ENCODE results near the gene ZNF534. TPM values are rescaled to one million over a fixed set of nuclear protein-coding genes. Genes with fewer than 3 reads are reported as not detected.

ZNF534 gene
- total RNA-seq (not detected), polyA plus RNA-seq (ENCODE audit: insufficient read depth, low read depth, low replicate concordance) (not detected)
- long read RNA-seq, donor 1, result 0 reads
- long read RNA-seq, donor 2, result 0 reads
- long read RNA-seq, donor 3, result 0 reads
- long read RNA-seq, donor 4, result 0 reads
- long read RNA-seq, donor 5, result 0 reads
- long read RNA-seq, donor 6, result 0 reads
- long read RNA-seq, donor 7, result 0 reads
- long read RNA-seq, donor 8, result 0 reads
- long read RNA-seq, donor 9, result 0 reads
- long read RNA-seq, donor 10, result 0 reads

- peaks cover 0 to 35% (median 7%) of the 10 kb centered on the region in 3 donors for H3K9me3 ChIP-seq (ENCODE audit: control insufficient read depth in 2 of 3, insufficient read depth in 1 of 3, low read length in 3 of 3)
- TF ChIP-seq CTCF (IDR thresholded peaks at IDR 0.05; ENCODE audit: borderline replicate concordance, extremely low read depth, insufficient read depth), result no peak
- DNase-seq (no peak), FAIRE-seq (no peak)
- no peaks in the 10 kb centered on the region for H3K36me3 ChIP-seq (ENCODE audit: control insufficient read depth in 2 of 3, insufficient read depth in 3 of 3, low read length in 3 of 3)
- H3K27me3 ChIP-seq (ENCODE audit: control insufficient read depth, insufficient read depth, low read length), result no peaks in the 10 kb centered on the region
- no peaks in the 10 kb centered on the region for H3K4me1 ChIP-seq (ENCODE audit: control insufficient read depth in 2 of 3, insufficient read depth in 2 of 3, low read depth in 1 of 3, low read length in 3 of 3)
- intact Hi-C loops (cut with DNase I), result no loop called here
- no peak within 1 kb of the TSS for H3K9ac ChIP-seq (ENCODE audit: low read length in 3 of 3)
- H3K4me3 ChIP-seq (ENCODE audit: low read length in 3 of 3), result no peak within 1 kb of the TSS
- no peak within 1 kb of the TSS for H3K27ac ChIP-seq (ENCODE audit: low read depth in 2 of 2, low read length in 2 of 2)
These were observed at the start of gene ZNF534 for GRCh38 chr19:52428937-52429336. ZNF534 (plus strand) TSS chr19:52429148; CDS start chr19:52431475, 2,327 bp downstream.

GRCh38 chr19:52391135-52391534, 37.8 kb upstream of the ZNF534 start:
- intact Hi-C loops (cut with DNase I), result no loop called here
- Histone ChIP-seq H3K4me1 (ENCODE audit: control insufficient read depth in 2 of 3, insufficient read depth in 2 of 3, low read depth in 1 of 3, low read length in 3 of 3) (no peaks in the 10 kb centered on the region), H3K9me3 (ENCODE audit: control insufficient read depth in 2 of 3, insufficient read depth in 1 of 3, low read length in 3 of 3) (peaks cover 3 to 34% (median 4%) of the 10 kb centered on the region in 3 donors), H3K36me3 (ENCODE audit: control insufficient read depth in 2 of 3, insufficient read depth in 3 of 3, low read length in 3 of 3) (peaks cover 3 to 7% (median 7%) of the 10 kb centered on the region in 3 donors), H3K27ac (ENCODE audit: low read depth in 2 of 2, low read length in 2 of 2) (no peak overlapping the region), H3K4me3 (ENCODE audit: low read length in 3 of 3) (no peak overlapping the region), H3K27me3 (ENCODE audit: control insufficient read depth, insufficient read depth, low read length) (no peaks in the 10 kb centered on the region), H3K9ac (ENCODE audit: low read length in 3 of 3) (no peak overlapping the region)
- no peak for TF ChIP-seq CTCF (IDR thresholded peaks at IDR 0.05; ENCODE audit: borderline replicate concordance, extremely low read depth, insufficient read depth)
- FAIRE-seq (no peak), DNase-seq (no peak)

GRCh38 chr19:52397310-52398080, 31.5 kb upstream of the ZNF534 start, which contains the start of gene ZNF528:
ZNF528 (plus strand) TSS chr19:52397849; CDS start chr19:52402014, 4,165 bp downstream.
- Histone ChIP-seq H3K27me3 (ENCODE audit: control insufficient read depth, insufficient read depth, low read length) (no peaks in the 10 kb centered on the region), H3K4me1 (ENCODE audit: control insufficient read depth in 2 of 3, insufficient read depth in 2 of 3, low read depth in 1 of 3, low read length in 3 of 3) (peaks cover 0 to 10% (median 6%) of the 10 kb centered on the region in 3 donors), H3K4me3 (ENCODE audit: low read length in 3 of 3) (peak within 1 kb of the TSS; percentile 76 to 97 (median 93)), H3K9me3 (ENCODE audit: control insufficient read depth in 2 of 3, insufficient read depth in 1 of 3, low read length in 3 of 3) (peaks cover 0 to 8% (median 4%) of the 10 kb centered on the region in 3 donors), H3K27ac (ENCODE audit: low read depth in 2 of 2, low read length in 2 of 2) (peak within 1 kb of the TSS in 1 of 2 donors; percentile 60), H3K36me3 (ENCODE audit: control insufficient read depth in 2 of 3, insufficient read depth in 3 of 3, low read length in 3 of 3) (peaks cover 10 to 19% (median 16%) of the 10 kb centered on the region in 3 donors), H3K9ac (ENCODE audit: low read length in 3 of 3) (peak within 1 kb of the TSS; percentile 60 to 79 (median 78))
- intact Hi-C loops (cut with DNase I), result no loop called here
- no peak for TF ChIP-seq CTCF (IDR thresholded peaks at IDR 0.05; ENCODE audit: borderline replicate concordance, extremely low read depth, insufficient read depth)
- peak; percentile 97 to 99 (median 98) for DNase-seq
- FAIRE-seq, result peak; percentile 56
